GM20000 (cell line): ENCODE measurements around the gene PLEKHH2.
"Not testable (repeated sequence)": the region's sequence is repeated elsewhere in the genome, so short reads cannot be mapped to it uniquely, and the experiment has no call there.

Source experiments
- DNase-seq: peaks from one replicate; pipeline ENCODE4 v3.0.0; 2012; ENCODE audit warnings: low spot score
- CTCF ChIP-seq: IDR thresholded peaks from 2 replicates; pipeline ENCODE4 v1.5.1; 2012; ENCODE audit warnings: mild to moderate bottlenecking, control low read depth; ENCODE audit errors: extremely low read depth, missing control alignments

The PLEKHH2 gene

GRCh38 chr2:43642363-43642762 is 5.3 kb downstream of the PLEKHH2 start:
- no peak for TF ChIP-seq CTCF
- DNase-seq = no peak

GRCh38 chr2:43643680-43644079 is 6.6 kb downstream of the PLEKHH2 start:
- DNase-seq = no peak
- no peak for TF ChIP-seq CTCF

- TF ChIP-seq CTCF = no peak
Observed at GRCh38 chr2:43648994-43649701, 12.1 kb downstream of the PLEKHH2 start.

GRCh38 chr2:43653506-43653905 is 16.4 kb downstream of the PLEKHH2 start:
- no peak for TF ChIP-seq CTCF
- DNase-seq = no peak

More at GRCh38 chr2:43648994-43649701, 12.1 kb downstream of the PLEKHH2 start:
- no peak for DNase-seq

GRCh38 chr2:43657241-43657640 is 20.2 kb downstream of the PLEKHH2 start:
- no peak for TF ChIP-seq CTCF

GRCh38 chr2:43675646-43676321 is 38.7 kb downstream of the PLEKHH2 start:
- TF ChIP-seq CTCF = no peak
- no peak for DNase-seq

More at GRCh38 chr2:43657241-43657640, 20.2 kb downstream of the PLEKHH2 start:
- no peak for DNase-seq

GRCh38 chr2:43676322-43677050 is 39.4 kb downstream of the PLEKHH2 start, which contains the start of gene C1GALT1C1L:
Gene C1GALT1C1L, minus strand, starts transcription at chr2:43676429. Its CDS starts 107 bp downstream, at chr2:43676322.
- TF ChIP-seq CTCF = no peak
- DNase-seq = no peak

GRCh38 chr2:43677783-43678182 is 40.7 kb downstream of the PLEKHH2 start:
- not testable (repeated sequence) for DNase-seq
